ENCODE results near the gene HAND2. TPM values are rescaled to one million over a fixed set of nuclear protein-coding genes. Genes with fewer than 3 reads are reported as not detected.

Gene HAND2
- total and polyA plus RNA-seq, 12 donors = 0.11 to 56.1 (median 15.7) TPM

- intact Hi-C loops (cut with DNase I) = no loop called here
- 4 to 12% (median 5%) methylated on average over 21 to 75 of the region's 75 CpGs for WGBS, 4 donors
- H3K9me3 ChIP-seq (replicated peaks in 1 of 3) = no peaks in the 10 kb centered on the region
- peak in 1 of 7 donors; percentile 58 for DNase-seq
- peaks cover 69% of the 10 kb centered on the region for H3K27me3 ChIP-seq
- peaks cover 0 to 6% of the 10 kb centered on the region in 2 donors for H3K4me1 ChIP-seq (replicated peaks in 1 of 2)
- no peak for TF ChIP-seq CTCF (IDR thresholded peaks at IDR 0.05)
- TF ChIP-seq POLR2A (IDR thresholded peaks at IDR 0.05) = no peak
- peak overlapping the region in 1 of 5 donors; percentile 68 for H3K27ac ChIP-seq
- H3K4me3 ChIP-seq = no peak overlapping the region
- H3K36me3 ChIP-seq (replicated peaks in 1 of 2) = no peaks in the 10 kb centered on the region
Measured at GRCh38 chr4:173528378-173529321, 1.4 kb downstream of the HAND2 start.

GRCh38 chr4:173527103-173527891 lies 2.7 kb downstream of the HAND2 start:
- WGBS, 4 donors = 24 to 30% (median 28%) methylated on average over 38 to 42 of the region's 42 CpGs
- no peaks in the 10 kb centered on the region for H3K36me3 ChIP-seq (replicated peaks in 1 of 2)
- DNase-seq = peak in 1 of 7 donors; percentile 49
- peaks cover 74% of the 10 kb centered on the region for H3K27me3 ChIP-seq
- peak overlapping the region in 1 of 5 donors; percentile 68 for H3K27ac ChIP-seq
- intact Hi-C loops (cut with DNase I) = no loop called here
- H3K4me1 ChIP-seq (replicated peaks in 1 of 2) = peaks cover 5 to 9% of the 10 kb centered on the region in 2 donors
- no peaks in the 10 kb centered on the region for H3K9me3 ChIP-seq (replicated peaks in 1 of 3)
- no peak overlapping the region for H3K4me3 ChIP-seq
- TF ChIP-seq POLR2A (IDR thresholded peaks at IDR 0.05) (no peak), CTCF (IDR thresholded peaks at IDR 0.05) (no peak)

- DNase-seq = no peak
- Histone ChIP-seq H3K27ac (peak overlapping the region in 1 of 5 donors; percentile 68), H3K9me3 (replicated peaks in 1 of 3) (no peaks in the 10 kb centered on the region), H3K27me3 (peaks cover 76% of the 10 kb centered on the region), H3K4me1 (replicated peaks in 1 of 2) (peaks cover 7 to 15% of the 10 kb centered on the region in 2 donors), H3K4me3 (no peak overlapping the region), H3K36me3 (replicated peaks in 1 of 2) (no peaks in the 10 kb centered on the region)
- intact Hi-C loops (cut with DNase I) = no loop called here
- TF ChIP-seq POLR2A (IDR thresholded peaks at IDR 0.05) (no peak), CTCF (IDR thresholded peaks at IDR 0.05) (no peak)
- 29 to 53% (median 42%) methylated on average over 13 of the region's 13 CpGs for WGBS, 4 donors
Measured at GRCh38 chr4:173526724-173527102, 3.3 kb downstream of the HAND2 start.

GRCh38 chr4:173526027-173526482 lies 4.0 kb downstream of the HAND2 start:
- no peaks in the 10 kb centered on the region for H3K9me3 ChIP-seq (replicated peaks in 1 of 3)
- peak overlapping the region in 1 of 5 donors; percentile 68 for H3K27ac ChIP-seq
- H3K4me3 ChIP-seq = no peak overlapping the region
- DNase-seq = no peak
- no peaks in the 10 kb centered on the region for H3K36me3 ChIP-seq (replicated peaks in 1 of 2)
- TF ChIP-seq CTCF (IDR thresholded peaks at IDR 0.05) (no peak), POLR2A (IDR thresholded peaks at IDR 0.05) (no peak)
- H3K27me3 ChIP-seq = peaks cover 76% of the 10 kb centered on the region
- intact Hi-C loops (cut with DNase I) = no loop called here
- peaks cover 7 to 18% of the 10 kb centered on the region in 2 donors for H3K4me1 ChIP-seq (replicated peaks in 1 of 2)
- 45 to 53% (median 48%) methylated on average over 10 of the region's 10 CpGs for WGBS, 4 donors

All from adrenal gland (tissue), 12 donors.